Hematopoietic multipotent progenitor cell treated with erythropoietin and hydrocortisone succinate and interleukin-3 and kit ligand, for 15 days (in vitro differentiated cells): Measurements from ENCODE around the gene HOXD12.

Source experiments
- DNase-seq: peaks from one replicate; pipeline ENCODE4 v3.0.0-alpha.2; 2015; ENCODE audit warnings: low spot score

Gene HOXD12

DNA sequence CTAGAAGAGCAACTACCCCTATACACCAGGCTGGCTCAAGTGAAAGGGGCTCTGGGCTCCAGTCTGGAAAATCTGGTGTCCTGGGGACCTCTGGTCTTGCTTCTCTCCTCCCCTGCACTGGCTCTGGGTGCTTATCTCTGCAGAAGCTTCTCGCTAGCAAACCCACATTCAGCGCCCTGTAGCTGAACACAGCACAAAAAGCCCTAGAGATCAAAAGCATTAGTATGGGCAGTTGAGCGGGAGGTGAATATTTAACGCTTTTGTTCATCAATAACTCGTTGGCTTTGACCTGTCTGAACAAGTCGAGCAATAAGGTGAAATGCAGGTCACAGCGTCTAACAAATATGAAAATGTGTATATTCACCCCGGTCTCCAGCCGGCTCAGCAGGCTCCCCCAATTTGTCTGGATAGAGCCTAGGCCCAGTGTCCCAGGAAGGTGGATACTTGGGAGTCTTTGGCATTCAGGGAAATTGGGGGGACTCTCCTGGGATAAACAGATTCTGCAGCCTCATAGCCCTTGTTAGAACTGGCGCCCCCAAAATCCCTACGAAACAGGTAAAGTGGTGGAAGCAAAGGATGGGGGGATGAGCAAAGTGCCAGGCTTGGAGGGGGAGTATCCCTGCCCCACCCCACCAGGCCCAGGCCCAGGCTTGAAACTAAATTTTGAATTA, 49.3 kb downstream of the HOXD12 start:
- no peak for DNase-seq

DNA sequence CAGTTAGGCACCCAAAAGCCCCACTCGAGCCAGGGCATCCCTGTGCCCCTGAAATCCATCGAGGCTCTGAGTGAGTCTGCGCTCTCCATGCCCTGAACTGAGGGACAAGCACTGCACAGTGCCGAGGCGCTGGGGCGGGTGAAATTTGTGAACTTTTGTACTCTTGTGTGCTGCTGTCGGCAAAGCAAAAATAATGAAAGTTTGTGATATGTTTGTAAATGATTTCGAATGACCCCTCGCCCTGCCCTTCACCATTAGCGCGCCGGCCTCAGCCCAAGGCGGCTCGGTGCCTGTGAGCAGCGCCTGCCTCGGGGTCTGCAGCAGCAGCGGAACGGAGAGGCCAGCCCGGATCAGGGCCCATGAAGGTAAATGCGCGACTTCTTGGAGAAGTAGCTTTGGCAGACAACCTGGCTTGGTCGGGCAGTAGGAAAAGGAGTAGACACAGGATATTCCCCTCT, 49.9 kb downstream of the HOXD12 start:
- no peak for DNase-seq

DNA sequence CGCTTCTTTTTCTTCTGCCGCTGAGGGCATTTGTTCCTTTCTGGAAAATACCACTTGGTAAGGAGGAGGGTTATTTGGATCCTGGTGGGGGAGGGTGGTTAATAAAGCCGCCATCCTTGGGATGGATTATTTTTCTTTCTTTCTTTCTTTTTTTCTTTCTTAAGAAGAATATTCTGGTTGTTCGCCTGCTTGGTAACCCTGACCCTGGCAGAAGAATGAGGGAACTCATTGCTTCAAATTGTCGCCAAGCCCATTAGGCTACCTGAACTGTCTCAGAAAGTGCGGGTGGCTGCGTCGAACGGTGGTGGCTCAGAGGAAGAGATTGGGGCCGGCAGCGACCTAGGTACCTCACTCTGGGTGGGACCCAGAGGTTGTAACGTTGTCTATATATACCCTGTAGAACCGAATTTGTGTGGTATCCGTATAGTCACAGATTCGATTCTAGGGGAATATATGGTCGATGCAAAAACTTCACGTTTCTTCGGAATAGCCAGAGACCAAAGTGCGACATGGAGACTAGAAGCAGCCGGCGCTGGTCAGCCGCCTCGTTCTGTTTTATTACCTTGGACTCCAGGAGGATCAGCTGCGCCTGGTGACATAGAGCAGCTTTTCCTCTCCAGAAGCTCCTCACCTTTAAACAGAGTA, 50.5 kb downstream of the HOXD12 start:
- DNase-seq = no peak

DNA sequence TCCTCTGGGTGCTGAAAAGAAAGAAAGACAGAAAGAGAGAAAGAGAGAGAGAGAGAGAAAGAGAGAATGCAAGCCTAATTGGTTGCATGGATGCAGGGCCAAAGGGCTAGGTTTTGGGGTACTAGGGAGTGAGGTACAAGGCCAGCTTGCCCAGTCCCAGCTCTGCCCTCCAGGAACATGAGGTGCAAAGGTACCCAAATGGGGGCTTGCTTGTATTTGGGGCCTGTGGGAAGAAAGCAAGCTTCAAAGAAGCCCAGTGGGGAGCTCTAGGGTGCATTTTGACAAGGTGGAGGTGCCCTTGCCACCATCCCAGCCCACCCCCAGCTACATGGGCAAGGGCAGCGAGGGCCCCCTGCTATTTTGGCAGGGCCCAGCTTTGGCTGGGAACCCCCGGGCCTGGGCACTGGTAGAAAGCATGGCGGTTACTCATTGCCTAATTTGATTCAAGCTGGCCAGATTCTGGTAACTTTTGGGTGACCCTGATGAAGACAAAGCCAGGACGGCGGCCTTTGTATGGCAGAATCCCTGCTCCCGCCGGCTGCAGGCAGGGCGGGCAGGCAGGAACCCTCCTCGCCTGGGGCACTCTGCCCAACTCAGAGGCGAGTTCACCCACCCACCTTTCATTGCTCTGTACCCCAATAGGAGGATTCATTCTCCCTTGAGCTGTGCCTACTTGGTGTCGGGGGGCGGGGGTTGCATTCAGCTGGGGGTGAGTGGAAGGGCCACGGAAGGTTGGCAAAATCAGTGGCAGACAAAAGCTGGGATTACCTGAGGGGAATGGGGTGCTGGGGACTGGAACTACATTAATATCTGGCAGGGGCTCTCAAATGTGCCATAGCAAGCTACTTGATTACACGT, 51.2 kb downstream of the HOXD12 start:
- DNase-seq = no peak

DNA sequence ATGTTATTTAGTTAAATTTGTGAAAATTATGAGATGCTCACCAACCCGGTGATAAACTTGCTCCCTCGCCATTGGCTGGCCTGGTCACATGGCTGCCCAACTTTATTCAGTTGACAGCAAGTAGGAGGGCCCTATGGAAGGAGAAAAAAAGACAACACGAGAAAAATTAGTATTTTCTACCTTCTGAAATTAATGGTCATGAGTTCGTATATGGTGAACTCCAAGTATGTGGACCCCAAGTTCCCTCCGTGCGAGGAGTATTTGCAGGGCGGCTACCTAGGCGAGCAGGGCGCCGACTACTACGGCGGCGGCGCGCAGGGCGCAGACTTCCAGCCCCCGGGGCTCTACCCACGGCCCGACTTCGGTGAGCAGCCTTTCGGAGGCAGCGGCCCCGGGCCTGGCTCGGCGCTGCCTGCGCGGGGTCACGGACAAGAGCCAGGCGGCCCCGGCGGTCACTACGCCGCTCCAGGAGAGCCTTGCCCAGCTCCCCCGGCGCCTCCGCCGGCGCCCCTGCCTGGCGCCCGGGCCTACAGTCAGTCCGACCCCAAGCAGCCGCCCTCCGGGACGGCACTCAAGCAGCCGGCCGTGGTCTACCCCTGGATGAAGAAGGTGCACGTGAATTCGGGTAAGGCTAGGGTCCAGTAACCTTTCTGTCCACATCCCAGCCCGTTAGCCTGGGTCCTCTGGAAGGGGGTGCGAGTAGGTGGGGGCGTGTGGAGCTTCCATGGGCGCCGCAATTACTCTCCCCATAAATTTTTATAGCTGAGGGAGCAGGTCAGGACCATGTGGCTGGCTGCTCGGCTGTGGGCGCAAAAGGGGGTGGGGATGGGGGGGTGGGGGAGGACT, 52.1 kb downstream of the HOXD12 start, which contains the start of gene HOXD4:
Gene HOXD4, plus strand, starts transcription at position 109 of the 846 bp plus-strand sequence. Its CDS starts 84 bp downstream, at position 193.
- no peak for DNase-seq
